Right atrium auricular region (tissue), 2 donors: ENCODE data around the gene TIPARP. TPM values are rescaled to one million over a fixed set of nuclear protein-coding genes. Genes with fewer than 3 reads are reported as not detected.

ENCODE experiments used
- DNase-seq: peaks from one replicate; pipeline ENCODE4 v3.0.0-alpha.2; 2019; ENCODE audit warnings: low spot score
- H3K27ac ChIP-seq, 2 donors: fragments of 200-600 bp; sonication (generic); 1 replicate in 1 of 2; 2 replicates in 1 of 2; pipeline ENCODE4 v1.5.1; 2016 to 2019
- H3K27me3 ChIP-seq, 2 donors: fragments of 200-600 bp; sonication (generic); one replicate each; pipeline versions ENCODE4 v1.5.1 to v1.6.0; 2017 to 2019
- H3K36me3 ChIP-seq: fragments of 200-600 bp; sonication (generic); one replicate; pipeline ENCODE4 v1.5.1; 2016
- H3K4me1 ChIP-seq, 2 donors: fragments of 200-600 bp; sonication (generic); one replicate each; pipeline versions ENCODE4 v1.5.1 to v1.6.0; 2017 to 2019
- H3K4me3 ChIP-seq, 2 donors: fragments of 200-600 bp; sonication (generic); 1 replicate in 1 of 2; 2 replicates in 1 of 2; pipeline ENCODE4 v1.5.1; 2017 to 2019; ENCODE audit warnings: mild to moderate bottlenecking in 1 of 2, moderate library complexity in 1 of 2
- H3K9me3 ChIP-seq, 2 donors: fragments of 200-600 bp; sonication (generic); one replicate each; pipeline ENCODE4 v1.5.1; 2019
- CTCF ChIP-seq, 2 donors: fragments of 200-600 bp; sonication (generic); IDR thresholded peaks; one replicate each; pipeline ENCODE4 v1.5.1; 2019; ENCODE audit warnings: antibody characterized with exemption in 2 of 2
- total RNA-seq, 2 donors: library from RNA; depleted of rRNA; stranded (reverse); fragments of >200 nt; gene quantifications; one replicate each; pipeline ENCODE4 v1.1.0, GENCODE V29; 2016

TIPARP gene
- total RNA-seq, 2 donors from 2014 or later = 39.9 to 47.2 TPM

GRCh38 chr3:156635973-156636372 lies 38.4 kb upstream of the TIPARP start:
- no peak for DNase-seq
- H3K27ac ChIP-seq = no peak overlapping the region
- H3K27me3 ChIP-seq = no peaks in the 10 kb centered on the region
- H3K9me3 ChIP-seq = no peaks in the 10 kb centered on the region
- no peaks in the 10 kb centered on the region for H3K4me1 ChIP-seq
- H3K36me3 ChIP-seq = no peaks in the 10 kb centered on the region
- no peak for TF ChIP-seq CTCF (IDR thresholded peaks at IDR 0.05)
- no peak overlapping the region for H3K4me3 ChIP-seq

- Histone ChIP-seq H3K27ac (no peak overlapping the region), H3K27me3 (no peaks in the 10 kb centered on the region), H3K4me1 (no peaks in the 10 kb centered on the region), H3K9me3 (no peaks in the 10 kb centered on the region), H3K4me3 (no peak overlapping the region), H3K36me3 (no peaks in the 10 kb centered on the region)
- TF ChIP-seq CTCF (IDR thresholded peaks at IDR 0.05) = no peak
- DNase-seq = no peak
Observed at GRCh38 chr3:156637480-156638022, 36.8 kb upstream of the TIPARP start.

- Histone ChIP-seq H3K4me3 (no peak overlapping the region), H3K4me1 (no peaks in the 10 kb centered on the region), H3K36me3 (no peaks in the 10 kb centered on the region), H3K27me3 (no peaks in the 10 kb centered on the region), H3K9me3 (no peaks in the 10 kb centered on the region), H3K27ac (no peak overlapping the region)
- DNase-seq = no peak
- TF ChIP-seq CTCF (IDR thresholded peaks at IDR 0.05) = no peak
Observed at GRCh38 chr3:156638271-156638670, 36.1 kb upstream of the TIPARP start.

GRCh38 chr3:156639414-156640023 lies 34.9 kb upstream of the TIPARP start:
- no peaks in the 10 kb centered on the region for H3K9me3 ChIP-seq
- H3K27ac ChIP-seq = no peak overlapping the region
- no peak for DNase-seq
- no peak for TF ChIP-seq CTCF (IDR thresholded peaks at IDR 0.05)
- H3K4me3 ChIP-seq = no peak overlapping the region
- H3K36me3 ChIP-seq = no peaks in the 10 kb centered on the region
- H3K27me3 ChIP-seq = no peaks in the 10 kb centered on the region
- H3K4me1 ChIP-seq = no peaks in the 10 kb centered on the region

GRCh38 chr3:156641618-156641975 lies 32.8 kb upstream of the TIPARP start:
- H3K27me3 ChIP-seq = no peaks in the 10 kb centered on the region
- no peak overlapping the region for H3K27ac ChIP-seq
- H3K9me3 ChIP-seq = no peaks in the 10 kb centered on the region
- no peaks in the 10 kb centered on the region for H3K36me3 ChIP-seq
- no peak for DNase-seq
- TF ChIP-seq CTCF (IDR thresholded peaks at IDR 0.05) = no peak
- H3K4me1 ChIP-seq = no peaks in the 10 kb centered on the region
- no peak overlapping the region for H3K4me3 ChIP-seq
